Osteoblast (primary cell): ENCODE data around the gene HDAC11. TPM values are rescaled to one million over a fixed set of nuclear protein-coding genes. Genes with fewer than 3 reads are reported as not detected.

Experiments used
- DNase-seq: peaks from one replicate; pipeline ENCODE4 v3.0.0; 2011; ENCODE audit warnings: low spot score, mixed read lengths; ENCODE audit not compliant: insufficient read length; ENCODE audit errors: missing footprints
- H2AFZ ChIP-seq: 2 replicates; pipeline ENCODE4 v1.6.0; 2011; ENCODE audit warnings: mild to moderate bottlenecking, low read length
- H3K27ac ChIP-seq: 2 replicates; pipeline ENCODE4 v1.5.1; 2011; ENCODE audit warnings: mild to moderate bottlenecking, low read depth, low read length, moderate library complexity
- H3K27me3 ChIP-seq: 2 replicates; pipeline ENCODE4 v1.6.0; 2012; ENCODE audit warnings: mild to moderate bottlenecking, control low read depth, inconsistent platforms, low read length, moderate library complexity; ENCODE audit not compliant: insufficient read depth
- H3K36me3 ChIP-seq: 2 replicates; pipeline ENCODE4 v1.5.1; 2011; ENCODE audit warnings: mild to moderate bottlenecking, low read length, control low read depth, moderate library complexity; ENCODE audit not compliant: insufficient read depth
- H3K4me1 ChIP-seq: 2 replicates; pipeline ENCODE4 v1.5.1; 2011; ENCODE audit warnings: mild to moderate bottlenecking, low read length, control low read depth, moderate library complexity; ENCODE audit not compliant: insufficient read depth
- H3K4me2 ChIP-seq: 2 replicates; pipeline ENCODE4 v1.6.0; 2011; ENCODE audit warnings: mild to moderate bottlenecking, low read length; ENCODE audit not compliant: insufficient read depth
- H3K4me3 ChIP-seq: fragments of 200-600 bp; sonication (generic); 3 replicates; pipeline ENCODE4 v1.5.1; 2012; ENCODE audit warnings: mild to moderate bottlenecking, low read length, inconsistent platforms; ENCODE audit not compliant: insufficient read depth
- H3K79me2 ChIP-seq: 2 replicates; pipeline ENCODE4 v1.6.0; 2012; ENCODE audit warnings: mild to moderate bottlenecking, low read length, control low read depth, inconsistent platforms; ENCODE audit not compliant: insufficient read depth
- H3K9me3 ChIP-seq: 2 replicates; pipeline ENCODE4 v1.5.1; 2011; ENCODE audit warnings: low read depth, low read length, control low read depth
- H4K20me1 ChIP-seq: 2 replicates; pipeline ENCODE4 v1.6.0; 2012; ENCODE audit warnings: mild to moderate bottlenecking, low read length, control low read depth; ENCODE audit not compliant: insufficient read depth
- total RNA-seq: library from RNA; depleted of rRNA; stranded (reverse); fragments of >200 nt; gene quantifications from 2 replicates; pipeline ENCODE4 v1.2.3, GENCODE V29; 2012
- TF ChIP-seq, protein P1 (sequence below): IDR thresholded peaks from 2 replicates; pipeline ENCODE4 v1.5.1; 2011; ENCODE audit warnings: mild to moderate bottlenecking, low read depth, low read length, moderate library complexity; ENCODE audit errors: extremely low read depth

HDAC11 gene
- total RNA-seq, 1 donor = 11.2 TPM

DNA sequence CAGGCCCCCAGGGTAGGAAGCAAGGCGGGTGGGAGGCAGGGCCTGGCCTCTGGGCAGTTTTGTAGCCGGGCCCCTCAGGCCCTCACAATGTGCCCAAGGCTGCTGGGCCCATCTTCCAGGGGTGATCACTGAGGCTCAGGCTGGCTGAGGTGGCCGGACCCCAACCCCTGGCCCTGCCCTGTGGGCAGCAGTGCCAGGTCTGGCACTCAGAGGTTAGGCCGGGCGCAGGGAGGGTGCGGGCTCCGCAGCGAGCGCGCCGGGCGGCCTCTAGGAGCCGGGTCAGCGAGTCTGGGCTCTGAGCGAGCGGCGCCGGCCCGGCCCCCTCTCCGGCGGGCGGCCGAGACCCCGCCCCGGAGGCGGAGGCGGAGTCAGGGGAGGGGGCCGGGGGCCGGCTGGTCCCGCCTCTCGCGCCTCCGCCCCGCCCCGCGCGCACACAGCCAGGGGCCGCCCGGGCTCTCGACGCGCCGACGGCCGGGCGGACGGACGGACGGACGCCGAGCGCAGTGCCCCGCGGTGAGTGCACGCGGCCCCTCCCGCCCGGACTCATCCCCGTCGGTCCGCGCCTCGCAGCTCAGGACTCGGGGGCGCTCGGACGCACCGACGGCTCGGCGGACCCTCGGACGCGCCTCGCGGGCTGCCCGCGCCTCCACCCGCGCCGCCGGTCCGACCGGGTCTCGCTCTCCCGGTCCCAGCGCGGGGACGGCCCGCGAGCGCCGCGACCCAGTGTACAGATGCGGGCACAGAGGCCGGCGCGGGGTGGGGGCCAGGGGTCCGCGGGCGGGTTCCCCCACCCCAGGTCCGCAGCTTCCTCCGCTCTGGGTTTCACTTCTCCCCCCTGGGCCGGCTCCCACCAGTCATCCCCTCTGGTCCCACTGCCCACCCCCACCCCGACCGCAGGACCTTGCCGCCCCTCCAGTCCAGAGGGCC lies 68.9 kb downstream of the HDAC11 start, which contains the start of gene FBLN2:
TSS of gene FBLN2 (plus strand) at position 430 of the 927 bp plus-strand sequence. CDS start 21,231 bp downstream, outside the sequence.
- peak within 1 kb of the TSS; percentile 64 for H3K4me2 ChIP-seq
- TF ChIP-seq, protein P1, sequence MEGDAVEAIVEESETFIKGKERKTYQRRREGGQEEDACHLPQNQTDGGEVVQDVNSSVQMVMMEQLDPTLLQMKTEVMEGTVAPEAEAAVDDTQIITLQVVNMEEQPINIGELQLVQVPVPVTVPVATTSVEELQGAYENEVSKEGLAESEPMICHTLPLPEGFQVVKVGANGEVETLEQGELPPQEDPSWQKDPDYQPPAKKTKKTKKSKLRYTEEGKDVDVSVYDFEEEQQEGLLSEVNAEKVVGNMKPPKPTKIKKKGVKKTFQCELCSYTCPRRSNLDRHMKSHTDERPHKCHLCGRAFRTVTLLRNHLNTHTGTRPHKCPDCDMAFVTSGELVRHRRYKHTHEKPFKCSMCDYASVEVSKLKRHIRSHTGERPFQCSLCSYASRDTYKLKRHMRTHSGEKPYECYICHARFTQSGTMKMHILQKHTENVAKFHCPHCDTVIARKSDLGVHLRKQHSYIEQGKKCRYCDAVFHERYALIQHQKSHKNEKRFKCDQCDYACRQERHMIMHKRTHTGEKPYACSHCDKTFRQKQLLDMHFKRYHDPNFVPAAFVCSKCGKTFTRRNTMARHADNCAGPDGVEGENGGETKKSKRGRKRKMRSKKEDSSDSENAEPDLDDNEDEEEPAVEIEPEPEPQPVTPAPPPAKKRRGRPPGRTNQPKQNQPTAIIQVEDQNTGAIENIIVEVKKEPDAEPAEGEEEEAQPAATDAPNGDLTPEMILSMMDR = no peak
- H3K36me3 ChIP-seq = no peaks in the 10 kb centered on the region
- peak; percentile 94 for DNase-seq
- no peak within 1 kb of the TSS for H2AFZ ChIP-seq
- no peaks in the 10 kb centered on the region for H4K20me1 ChIP-seq
- no peak within 1 kb of the TSS for H3K27ac ChIP-seq
- peaks cover 31% of the 10 kb centered on the region for H3K4me1 ChIP-seq
- H3K9me3 ChIP-seq = no peaks in the 10 kb centered on the region
- peak within 1 kb of the TSS; percentile 39 for H3K4me3 ChIP-seq
- H3K79me2 ChIP-seq = no peaks in the 10 kb centered on the region
- H3K27me3 ChIP-seq = no peaks in the 10 kb centered on the region

DNA sequence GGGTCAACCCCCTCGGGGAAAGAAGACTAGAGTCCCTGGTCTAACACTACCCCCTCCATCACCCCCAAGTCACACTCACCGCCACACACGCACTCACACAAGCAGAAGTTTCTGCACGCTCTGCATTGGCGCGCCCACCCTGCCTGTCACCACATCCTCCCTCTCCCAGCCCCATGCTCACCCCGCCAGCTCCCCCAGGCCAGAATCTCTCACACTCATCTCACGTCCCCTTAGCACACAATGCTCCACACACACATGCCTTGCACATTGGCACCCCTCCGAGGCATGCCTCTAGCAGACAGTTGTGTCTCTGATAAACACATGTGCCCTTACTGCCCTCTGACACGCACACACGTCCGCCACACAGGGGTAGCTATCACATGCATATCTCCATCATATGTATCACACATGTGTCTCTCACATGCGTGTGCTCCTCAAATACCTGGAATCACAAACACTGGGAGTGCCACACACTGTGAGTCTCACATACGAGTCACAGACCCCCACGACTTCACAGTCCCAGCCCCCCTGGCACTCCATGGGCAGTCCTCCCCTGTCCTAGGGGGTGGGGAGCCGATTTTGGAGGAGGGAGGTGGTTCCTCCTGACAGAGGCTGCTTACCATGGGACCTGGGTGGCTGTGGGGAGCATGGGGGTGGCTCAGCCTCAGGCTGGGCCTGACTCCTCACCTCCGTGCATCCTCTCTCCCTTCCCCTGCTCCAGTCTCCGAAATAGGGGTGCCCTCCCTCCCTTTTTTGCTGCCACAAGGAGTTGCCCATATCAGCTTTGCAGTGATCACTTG lies 69.7 kb downstream of the HDAC11 start:
- H3K79me2 ChIP-seq = no peaks in the 10 kb centered on the region

DNA sequence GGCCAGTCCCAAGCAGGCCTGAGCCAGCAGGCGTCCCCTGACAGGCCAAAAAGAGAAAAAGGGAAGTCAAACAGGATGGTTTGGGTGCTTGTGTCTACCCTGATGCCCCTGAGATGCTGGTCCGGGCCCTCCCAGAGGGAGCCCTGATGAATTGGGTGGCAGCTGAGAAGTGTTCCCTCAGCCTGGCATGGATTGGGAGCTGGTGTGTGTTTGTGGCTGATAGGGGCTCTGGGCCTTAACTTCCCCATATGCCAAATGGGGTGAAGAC lies 70.3 kb downstream of the HDAC11 start:
- no peak overlapping the region for H3K4me2 ChIP-seq
- DNase-seq = peak; percentile 85
- no peaks in the 10 kb centered on the region for H3K9me3 ChIP-seq
- H2AFZ ChIP-seq = no peak overlapping the region
- H3K27me3 ChIP-seq = no peaks in the 10 kb centered on the region
- H3K4me1 ChIP-seq = peaks cover 17% of the 10 kb centered on the region
- H3K79me2 ChIP-seq = no peaks in the 10 kb centered on the region
- H3K36me3 ChIP-seq = no peaks in the 10 kb centered on the region
- H4K20me1 ChIP-seq = no peaks in the 10 kb centered on the region
- no peak overlapping the region for H3K27ac ChIP-seq
- TF ChIP-seq, protein P1 = no peak
- no peak overlapping the region for H3K4me3 ChIP-seq

More for the DNA sequence above, 69.7 kb downstream of the HDAC11 start:
- H3K9me3 ChIP-seq = no peaks in the 10 kb centered on the region
- H3K27ac ChIP-seq = no peak overlapping the region
- H2AFZ ChIP-seq = no peak overlapping the region
- no peaks in the 10 kb centered on the region for H4K20me1 ChIP-seq
- peaks cover 23% of the 10 kb centered on the region for H3K4me1 ChIP-seq
- no peak for DNase-seq
- TF ChIP-seq, protein P1 = no peak
- H3K27me3 ChIP-seq = no peaks in the 10 kb centered on the region
- H3K4me3 ChIP-seq = no peak overlapping the region
- H3K36me3 ChIP-seq = no peaks in the 10 kb centered on the region
- H3K4me2 ChIP-seq = no peak overlapping the region
